ENCODE results near the gene ZNF710. TPM values are rescaled to one million over a fixed set of nuclear protein-coding genes. Genes with fewer than 3 reads are reported as not detected.
A peak's percentile ranks its signal among the peaks of the same experiment; 100 is the strongest.

The ZNF710 gene
- total and polyA plus RNA-seq, 2 experiments from 2014 or later: 15.9 to 18.2 TPM

DNA sequence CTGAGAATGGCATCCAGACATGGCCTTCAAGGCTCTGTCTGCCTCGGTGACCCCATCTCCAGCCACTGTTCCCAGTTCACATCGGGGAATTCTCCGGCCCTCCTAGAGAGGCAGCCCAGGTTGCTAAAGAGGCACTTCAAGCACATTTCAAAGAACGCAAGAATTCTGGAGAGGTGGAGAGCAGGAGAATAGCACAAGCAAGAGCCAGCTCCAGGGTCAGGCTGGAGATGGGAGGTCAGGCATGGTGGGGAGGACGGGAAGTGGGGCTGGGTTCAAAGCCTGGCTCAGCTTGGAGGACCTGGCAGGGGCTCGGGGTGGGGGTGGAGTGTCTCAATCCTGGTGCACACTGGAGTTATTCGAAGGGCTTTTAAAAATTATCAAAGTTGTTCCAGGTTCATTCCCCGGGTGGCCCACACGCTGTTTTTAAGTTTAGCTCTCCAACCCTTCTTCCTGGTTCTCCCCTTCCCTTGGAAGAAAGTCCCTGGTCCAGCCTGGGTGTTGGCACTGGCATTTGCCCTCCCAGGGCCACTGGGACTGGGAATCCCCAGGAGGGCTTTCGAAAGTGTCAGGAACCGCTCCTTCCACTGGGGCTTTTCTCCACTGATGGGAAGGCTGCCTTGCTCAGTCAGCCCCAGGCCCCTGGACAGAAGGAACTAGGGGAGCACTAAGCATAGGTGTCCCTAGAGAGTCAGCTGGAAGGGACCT is 35.8 kb downstream of the ZNF710 start:
- peaks cover 11% of the 10 kb centered on the region for H3K79me2 ChIP-seq (replicated peaks; ENCODE audit: insufficient read depth)
- H3K27ac Mint-ChIP-seq: peak overlapping the region; percentile 34; the same call in 1 of the 2 replicates
- no peaks in the 10 kb centered on the region for H3K27me3 ChIP-seq (ENCODE audit: insufficient read depth)
- H3K27ac ChIP-seq (ENCODE audit: low read depth): no peak overlapping the region
- H3K9me3 Mint-ChIP-seq: no peaks in the 10 kb centered on the region
- no peak overlapping the region; the same call in 1 of the 2 replicates for H3K4me2 ChIP-seq
- H3F3A ChIP-seq (replicated peaks; ENCODE audit: low read depth): 0 out of 2 replicates have a peak, but pooled peaks cover 4% of the 10 kb centered on the region
- no peaks in the 10 kb centered on the region for H3K36me3 Mint-ChIP-seq (ENCODE audit: low read depth)
- no peak overlapping the region for H3K4me3 Mint-ChIP-seq
- DNase-seq (ENCODE audit: low spot score): no peak
- peaks cover 13% of the 10 kb centered on the region for H3K27me3 Mint-ChIP-seq (ENCODE audit: insufficient read depth, low read depth, poor library complexity)
- H3K4me3 ChIP-seq: no peak overlapping the region
- peaks cover 63% of the 10 kb centered on the region for H3K4me1 Mint-ChIP-seq
- peaks cover 11% of the 10 kb centered on the region; the same call in 1 of the 2 replicates for H3K4me1 ChIP-seq (ENCODE audit: insufficient read depth)
- H2AFZ ChIP-seq: no peak overlapping the region
- ATAC-seq: no peak
- no peaks in the 10 kb centered on the region for H3K9me2 ChIP-seq (ENCODE audit: insufficient read depth)
- H3K36me3 ChIP-seq (ENCODE audit: insufficient read depth): no peaks in the 10 kb centered on the region
- no peaks in the 10 kb centered on the region for H4K20me1 ChIP-seq (replicated peaks; ENCODE audit: insufficient read depth)
- TF ChIP-seq CTCF (conservative IDR thresholded peaks at IDR 0.05; ENCODE audit: low read depth in 2 of 2): no peak
- no peak for TF ChIP-seq CREB1 (CRISPR knock-in tag; IDR thresholded peaks at IDR 0.05; ENCODE audit: low read depth)
- TF ChIP-seq, protein P1, sequence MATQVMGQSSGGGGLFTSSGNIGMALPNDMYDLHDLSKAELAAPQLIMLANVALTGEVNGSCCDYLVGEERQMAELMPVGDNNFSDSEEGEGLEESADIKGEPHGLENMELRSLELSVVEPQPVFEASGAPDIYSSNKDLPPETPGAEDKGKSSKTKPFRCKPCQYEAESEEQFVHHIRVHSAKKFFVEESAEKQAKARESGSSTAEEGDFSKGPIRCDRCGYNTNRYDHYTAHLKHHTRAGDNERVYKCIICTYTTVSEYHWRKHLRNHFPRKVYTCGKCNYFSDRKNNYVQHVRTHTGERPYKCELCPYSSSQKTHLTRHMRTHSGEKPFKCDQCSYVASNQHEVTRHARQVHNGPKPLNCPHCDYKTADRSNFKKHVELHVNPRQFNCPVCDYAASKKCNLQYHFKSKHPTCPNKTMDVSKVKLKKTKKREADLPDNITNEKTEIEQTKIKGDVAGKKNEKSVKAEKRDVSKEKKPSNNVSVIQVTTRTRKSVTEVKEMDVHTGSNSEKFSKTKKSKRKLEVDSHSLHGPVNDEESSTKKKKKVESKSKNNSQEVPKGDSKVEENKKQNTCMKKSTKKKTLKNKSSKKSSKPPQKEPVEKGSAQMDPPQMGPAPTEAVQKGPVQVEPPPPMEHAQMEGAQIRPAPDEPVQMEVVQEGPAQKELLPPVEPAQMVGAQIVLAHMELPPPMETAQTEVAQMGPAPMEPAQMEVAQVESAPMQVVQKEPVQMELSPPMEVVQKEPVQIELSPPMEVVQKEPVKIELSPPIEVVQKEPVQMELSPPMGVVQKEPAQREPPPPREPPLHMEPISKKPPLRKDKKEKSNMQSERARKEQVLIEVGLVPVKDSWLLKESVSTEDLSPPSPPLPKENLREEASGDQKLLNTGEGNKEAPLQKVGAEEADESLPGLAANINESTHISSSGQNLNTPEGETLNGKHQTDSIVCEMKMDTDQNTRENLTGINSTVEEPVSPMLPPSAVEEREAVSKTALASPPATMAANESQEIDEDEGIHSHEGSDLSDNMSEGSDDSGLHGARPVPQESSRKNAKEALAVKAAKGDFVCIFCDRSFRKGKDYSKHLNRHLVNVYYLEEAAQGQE (IDR thresholded peaks at IDR 0.05; ENCODE audit: unreplicated experiment): no peak
- TF ChIP-seq ZNF114 (CRISPR knock-in tag; IDR thresholded peaks at IDR 0.05): no peak
- TF ChIP-seq ZNF462 (CRISPR knock-in tag; IDR thresholded peaks at IDR 0.05): no peak
- no peak for TF ChIP-seq JUNB (IDR thresholded peaks at IDR 0.05; ENCODE audit: unreplicated experiment)
- no peak for TF ChIP-seq POLR2AphosphoS5 (IDR thresholded peaks at IDR 0.05; ENCODE audit: low read depth)
- no peak for TF ChIP-seq ZNF331 (CRISPR knock-in tag; IDR thresholded peaks at IDR 0.05; ENCODE audit: low read depth)
- no peak for TF ChIP-seq EZH2 (IDR thresholded peaks at IDR 0.05; ENCODE audit: low read depth, unreplicated experiment)
- no peak for TF ChIP-seq EZH2phosphoT487 (IDR thresholded peaks at IDR 0.05; ENCODE audit: unreplicated experiment)
- TF ChIP-seq ETS1 (IDR thresholded peaks at IDR 0.05): no peak
- no peak for TF ChIP-seq NANOG (IDR thresholded peaks at IDR 0.05; ENCODE audit: borderline replicate concordance)
- TF ChIP-seq STAT1 (IDR thresholded peaks at IDR 0.05; ENCODE audit: unreplicated experiment): no peak
